RPMI7951 (cell line): ENCODE results near the gene CCL22. TPM values are rescaled to one million over a fixed set of nuclear protein-coding genes. Genes with fewer than 3 reads are reported as not detected.
A peak's percentile ranks its signal among the peaks of the same experiment; 100 is the strongest.
"Not testable (repeated sequence)": the region's sequence is repeated elsewhere in the genome, so short reads cannot be mapped to it uniquely, and the experiment has no call there.

ENCODE experiments used
- DNase-seq: peaks from one replicate; pipeline ENCODE4 v3.0.0-alpha.2; 2012; ENCODE audit warnings: low read depth
- total RNA-seq: library from RNA; depleted of rRNA; stranded (reverse); fragments of >200 nt; shearing (Covaris generic); gene quantifications from 2 replicates; pipeline ENCODE4 v1.2.3, GENCODE V29; 2014; rRNA removed

CCL22 gene, protein sequence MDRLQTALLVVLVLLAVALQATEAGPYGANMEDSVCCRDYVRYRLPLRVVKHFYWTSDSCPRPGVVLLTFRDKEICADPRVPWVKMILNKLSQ
- total RNA-seq: not detected in 2 replicates

DNA sequence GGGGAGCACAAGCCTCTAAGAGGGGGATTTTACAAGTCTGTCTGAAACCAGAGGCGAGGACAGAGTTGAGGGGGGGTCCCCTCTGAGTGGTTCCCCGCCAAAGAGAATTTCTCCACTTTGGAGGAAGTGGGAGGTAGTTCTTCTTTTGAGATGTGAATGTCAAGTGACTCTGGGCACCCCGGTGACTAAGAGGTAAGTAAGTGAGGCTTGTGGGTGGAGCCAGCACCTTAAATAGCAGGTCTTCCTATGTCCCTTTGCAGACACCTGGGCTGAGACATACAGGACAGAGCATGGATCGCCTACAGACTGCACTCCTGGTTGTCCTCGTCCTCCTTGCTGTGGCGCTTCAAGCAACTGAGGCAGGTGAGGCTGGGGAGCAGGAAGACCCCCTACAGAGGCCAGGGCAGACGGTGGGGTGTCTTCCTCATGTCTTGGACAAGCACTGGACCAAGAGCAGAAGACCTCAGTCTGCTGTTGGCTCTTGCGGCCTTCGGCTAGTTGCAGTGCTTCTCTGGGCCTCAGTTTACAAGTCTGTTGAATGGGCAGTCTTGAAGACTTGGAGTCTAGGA is at the start of gene CCL22:
Gene CCL22, plus strand, starts transcription at position 257 of the 569 bp plus-strand sequence. Its CDS starts 34 bp downstream, at position 291.
- no peak for DNase-seq

DNA sequence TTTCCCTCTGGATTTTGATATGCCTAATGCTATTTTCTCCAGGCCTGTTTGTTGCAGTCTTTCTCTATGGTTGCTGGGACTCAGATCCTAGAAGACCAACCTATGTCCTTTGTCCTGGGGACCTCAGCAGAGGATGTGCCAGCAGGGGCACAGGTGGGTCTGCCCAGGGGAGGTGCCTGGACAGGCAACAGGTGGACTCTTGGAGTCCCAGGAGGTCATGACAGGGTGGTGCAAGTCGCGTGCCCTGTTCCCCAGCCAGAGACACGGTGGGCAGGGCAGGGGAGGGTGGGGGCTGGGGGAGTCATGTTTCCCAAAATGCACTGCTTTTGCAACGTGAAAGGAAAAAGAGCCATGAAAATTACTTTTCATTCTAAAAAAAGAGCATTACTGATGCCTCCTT is 47.8 kb upstream of the CCL22 start:
- DNase-seq: no peak

DNA sequence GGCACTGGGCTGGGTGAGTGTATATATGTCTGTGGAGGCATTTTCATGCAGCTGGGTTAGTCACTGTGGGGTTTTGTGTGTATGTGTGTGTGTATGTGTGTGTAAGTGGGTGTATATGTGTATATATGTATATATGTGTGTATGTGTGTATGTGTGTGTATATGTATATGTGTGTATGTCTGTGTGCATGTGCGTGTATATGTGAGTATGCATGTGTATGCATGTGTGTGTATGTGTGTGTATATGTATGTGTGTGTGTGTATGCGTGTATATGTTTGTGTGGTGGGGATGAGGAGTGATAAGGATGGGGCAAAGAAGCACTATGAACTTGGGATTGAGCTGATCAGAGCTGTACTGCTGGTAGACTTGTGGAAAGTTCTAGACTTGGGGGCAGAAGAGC is 45.1 kb upstream of the CCL22 start:
- no peak for DNase-seq

DNA sequence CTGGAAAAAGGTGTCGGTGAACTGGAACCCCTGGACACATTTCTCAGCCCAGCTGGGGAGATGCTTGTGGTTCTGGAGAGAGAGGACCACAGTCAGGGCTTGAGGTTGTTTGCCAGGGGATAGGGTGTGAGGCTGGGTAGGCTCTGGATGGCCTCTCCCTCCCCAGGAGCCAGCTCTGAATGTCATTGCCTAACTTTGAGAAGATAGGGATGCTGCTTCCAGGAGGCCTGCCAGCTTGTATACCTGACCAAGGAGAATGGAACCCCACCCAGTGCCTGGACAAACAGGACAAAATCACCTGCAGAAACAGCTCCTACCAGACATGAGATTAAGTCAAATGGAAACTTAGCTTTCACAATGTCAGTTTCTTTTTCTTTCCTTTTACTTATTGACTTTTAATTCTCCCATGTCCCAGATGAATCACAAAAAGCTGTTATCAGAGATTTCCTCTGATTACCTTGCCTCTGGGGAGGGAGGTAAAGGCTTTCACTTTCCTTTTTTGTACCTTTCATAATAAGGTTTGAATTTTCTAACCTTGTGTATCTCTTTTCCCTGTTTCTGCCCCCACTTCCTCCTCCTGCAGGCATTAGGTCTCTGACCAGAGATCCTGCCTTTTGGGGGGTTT is 44.3 kb upstream of the CCL22 start:
- peak; percentile 35 for DNase-seq

DNA sequence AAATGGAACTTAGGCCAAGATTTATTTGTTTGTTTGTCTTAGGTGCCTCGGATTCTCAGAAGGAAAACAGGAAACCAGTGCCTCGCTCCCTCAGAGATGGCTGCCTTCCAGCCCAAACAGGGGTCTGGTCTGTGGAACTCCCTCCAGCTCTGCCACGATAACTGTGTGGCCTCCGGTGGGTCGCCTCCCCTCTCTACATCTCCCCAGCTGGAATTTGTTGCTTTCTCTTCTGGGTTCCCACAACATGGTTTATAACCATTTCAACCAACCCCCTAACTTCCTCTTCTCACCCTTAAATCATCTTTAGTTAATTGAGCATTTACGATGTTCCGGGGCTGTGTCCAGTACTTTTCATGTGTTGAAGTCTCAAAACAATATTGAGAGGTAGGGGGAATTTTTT is 43.2 kb upstream of the CCL22 start:
- no peak for DNase-seq

DNA sequence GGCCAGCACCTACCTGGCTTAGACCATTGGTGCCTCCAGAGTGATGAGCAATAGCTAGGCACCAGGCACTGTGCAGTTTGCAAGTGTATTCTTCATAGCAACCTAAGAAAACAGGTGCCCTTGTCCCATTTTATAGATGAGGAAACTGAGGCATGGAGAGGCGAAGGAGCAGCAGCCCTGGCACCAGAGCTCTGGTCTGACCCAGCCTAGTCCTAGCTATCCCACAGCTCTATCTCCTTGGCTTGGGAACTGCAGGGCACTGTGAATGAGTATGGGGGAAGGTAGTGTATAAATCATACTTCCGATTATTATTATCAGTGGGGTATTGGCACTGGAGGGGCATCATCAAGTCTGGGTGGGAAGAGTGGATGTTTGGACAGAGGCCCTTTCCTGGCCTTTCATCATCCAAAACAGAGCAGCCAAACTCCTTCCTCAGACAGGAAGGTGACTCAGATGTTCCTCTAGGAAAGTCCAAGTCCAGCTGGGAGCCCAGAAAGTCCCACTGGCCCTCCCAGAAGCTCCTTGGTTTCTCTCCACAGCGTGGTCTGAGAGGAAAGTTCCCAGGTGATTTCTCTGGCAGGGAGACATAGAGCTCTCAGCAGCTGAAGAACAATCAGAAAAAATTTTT is 42.1 kb upstream of the CCL22 start:
- peak; percentile 88 for DNase-seq

DNA sequence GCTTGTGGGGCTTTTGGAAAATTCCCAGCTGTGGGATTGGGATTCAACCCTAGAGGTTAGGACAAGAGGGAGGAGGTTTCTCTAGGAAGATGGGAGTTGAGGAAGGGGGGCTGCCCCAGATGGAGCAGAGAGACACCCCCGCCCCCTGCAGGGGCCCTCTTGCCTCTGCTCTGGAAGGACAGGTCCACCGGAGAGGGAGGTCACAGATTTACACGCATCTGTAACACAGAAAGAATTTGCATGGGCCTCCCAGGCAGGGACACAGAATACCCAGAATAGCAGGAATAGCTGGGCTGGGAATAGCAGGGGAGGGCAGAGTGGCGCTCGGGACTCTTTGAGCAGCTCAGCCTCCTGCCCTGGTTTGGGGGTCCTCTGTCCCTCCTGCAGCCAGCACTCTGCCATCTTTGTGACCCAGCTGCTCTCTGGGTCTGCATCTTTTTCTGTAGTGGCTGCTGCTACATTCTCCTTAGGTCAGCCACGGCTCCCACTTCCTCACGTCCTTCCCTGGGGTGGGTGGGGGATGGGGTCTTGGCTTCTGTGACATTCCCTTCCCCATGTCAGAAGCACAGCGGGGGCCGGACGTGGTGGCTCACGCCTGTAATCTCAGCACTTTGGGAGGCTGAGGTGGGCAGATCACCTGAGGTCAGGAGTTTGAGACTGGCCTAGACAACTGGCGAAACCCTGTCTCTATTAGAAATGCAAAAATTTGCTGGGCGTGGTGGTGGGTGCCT is 40.2 kb upstream of the CCL22 start:
- no peak for DNase-seq

DNA sequence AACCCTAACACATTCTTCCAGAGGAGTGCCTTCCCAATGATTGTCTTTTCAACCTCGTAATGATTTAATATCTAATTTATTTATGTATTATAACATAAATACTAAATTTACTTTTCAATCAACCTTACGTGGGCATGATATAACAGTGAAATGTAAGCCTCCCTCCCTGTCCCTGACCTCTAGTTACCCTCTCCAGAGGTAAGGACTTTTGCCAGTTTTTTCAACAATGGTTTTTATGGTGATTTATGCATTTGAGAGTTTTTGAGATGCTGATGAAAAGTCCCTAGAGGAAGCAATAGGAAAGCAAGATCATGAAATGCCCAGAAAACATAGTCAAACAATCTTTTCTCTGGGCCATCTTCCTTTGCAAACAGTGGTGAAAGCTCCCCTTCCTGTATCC is 38.9 kb upstream of the CCL22 start:
- no peak for DNase-seq

DNA sequence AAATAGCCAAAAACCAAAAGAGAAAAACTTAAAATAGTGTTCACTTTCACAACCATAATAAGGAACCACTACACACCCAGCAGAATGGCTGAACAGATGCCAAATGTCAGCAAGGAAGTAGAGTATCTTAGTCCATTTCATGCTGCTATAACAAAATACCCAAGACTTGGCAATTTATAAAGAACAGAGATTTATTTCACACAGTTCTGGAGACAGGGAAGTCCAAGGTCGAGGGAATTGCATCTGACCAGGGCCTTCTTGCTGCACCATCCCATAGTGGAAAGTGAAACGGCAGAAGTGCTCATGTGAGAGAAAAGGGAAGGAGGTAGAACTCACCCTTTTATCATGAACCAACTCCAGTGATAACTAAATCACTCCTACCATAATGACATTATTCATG is 33.8 kb upstream of the CCL22 start:
- DNase-seq: no peak

DNA sequence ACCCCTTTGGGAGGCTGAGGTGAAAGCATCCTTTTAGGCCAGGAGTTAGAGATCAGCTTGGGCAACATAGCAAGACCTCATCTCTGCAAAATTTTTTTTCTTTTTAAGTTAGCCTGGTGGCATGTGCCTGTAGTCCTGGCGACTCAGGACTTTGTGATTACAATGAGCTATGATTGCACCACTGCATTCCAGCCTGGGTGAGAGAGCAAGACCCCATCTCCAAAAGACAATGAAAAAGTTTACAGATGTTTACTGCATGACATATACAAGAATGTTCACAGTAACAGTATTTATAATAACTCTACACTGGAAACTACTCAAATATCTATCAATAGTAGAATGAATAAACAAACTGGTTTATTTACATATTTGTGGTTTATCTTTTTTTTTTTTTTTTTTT is 33.1 kb upstream of the CCL22 start:
- no peak for DNase-seq

DNA sequence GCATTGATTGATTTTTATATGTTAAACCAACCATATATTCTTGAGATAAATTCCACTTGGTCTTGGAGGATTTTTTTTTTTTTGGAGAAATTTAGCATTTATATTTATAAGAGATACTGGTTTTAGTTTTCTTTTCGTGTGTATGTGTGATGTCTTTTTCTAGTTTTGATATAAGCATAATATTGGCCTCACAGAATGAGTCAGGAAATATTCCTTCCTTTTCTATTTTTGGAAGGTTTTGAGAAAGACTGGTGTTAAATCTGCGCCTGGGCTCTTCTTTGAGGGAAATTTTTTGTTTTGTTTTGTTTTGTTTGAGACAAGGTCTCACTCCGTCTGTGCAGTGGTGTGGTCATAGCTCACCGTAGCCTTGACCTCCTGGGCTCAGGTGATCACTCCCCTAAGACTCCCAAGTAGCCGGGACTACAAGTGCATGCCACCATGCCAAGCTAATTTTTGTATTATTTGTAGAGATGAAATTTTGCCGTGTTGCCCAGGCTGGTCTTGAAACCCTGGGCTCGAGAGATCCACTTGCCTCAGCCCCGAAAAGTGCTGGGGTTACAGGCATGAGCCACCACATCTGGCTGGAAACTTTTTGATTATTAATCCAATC is 28.8 kb upstream of the CCL22 start:
- no peak for DNase-seq

DNA sequence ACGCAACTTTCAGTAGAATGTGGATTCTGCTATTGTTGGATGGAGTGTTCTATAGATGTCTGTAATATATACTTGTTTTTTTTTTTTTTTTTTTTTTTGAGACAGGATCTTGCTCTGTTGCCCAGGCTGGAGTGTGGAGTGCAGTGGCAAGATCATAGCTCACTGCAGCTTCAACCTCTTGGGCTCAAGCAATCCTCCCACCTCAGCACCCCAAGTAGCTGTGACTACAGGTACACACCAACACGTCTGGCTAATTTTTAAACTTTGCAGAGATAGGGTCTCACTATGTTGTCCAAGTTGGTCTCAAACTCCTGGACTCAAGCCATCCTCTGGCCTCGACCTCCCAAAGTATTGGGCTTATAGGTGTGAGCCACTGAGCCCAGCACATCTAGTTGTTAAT is 27.2 kb upstream of the CCL22 start:
- no peak for DNase-seq

DNA sequence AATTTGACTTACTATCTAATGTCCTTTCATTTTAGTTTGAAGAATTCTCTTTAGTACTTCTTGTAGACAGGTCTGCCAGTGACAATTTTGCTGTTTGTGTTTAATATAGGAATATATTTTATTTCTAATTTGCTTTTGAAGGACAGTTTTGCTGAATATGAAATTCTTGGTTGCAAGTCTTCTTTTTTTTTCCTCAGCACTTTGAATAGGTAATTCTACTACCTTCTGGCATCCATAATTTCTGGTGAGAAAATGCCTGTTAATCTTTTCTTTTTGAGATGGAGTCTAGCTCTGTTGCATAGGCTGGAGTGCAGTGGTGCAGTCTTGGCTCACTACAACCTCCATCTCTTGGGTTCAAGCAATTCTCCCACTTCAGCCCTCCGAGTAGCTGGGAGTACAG is 25.2 kb upstream of the CCL22 start:
- no peak for DNase-seq

DNA sequence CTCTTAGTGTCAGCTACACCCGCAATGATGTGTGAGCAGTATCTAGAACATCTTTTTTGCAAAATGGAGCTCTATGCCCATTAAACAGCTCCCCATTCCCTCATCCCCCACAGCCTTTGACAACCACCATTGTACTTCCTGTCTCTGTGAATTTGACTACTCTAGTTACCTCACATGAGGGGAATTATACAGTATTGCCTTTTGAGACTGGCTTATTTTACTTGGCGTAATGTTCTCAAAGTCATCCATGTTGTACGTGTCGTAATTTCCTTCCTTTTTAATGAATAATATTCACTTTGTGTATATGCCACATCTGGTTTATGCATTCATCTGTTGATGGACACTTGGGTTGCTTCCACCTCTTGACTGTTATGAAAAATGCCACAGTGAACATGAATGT is 23.2 kb upstream of the CCL22 start:
- DNase-seq: no peak

DNA sequence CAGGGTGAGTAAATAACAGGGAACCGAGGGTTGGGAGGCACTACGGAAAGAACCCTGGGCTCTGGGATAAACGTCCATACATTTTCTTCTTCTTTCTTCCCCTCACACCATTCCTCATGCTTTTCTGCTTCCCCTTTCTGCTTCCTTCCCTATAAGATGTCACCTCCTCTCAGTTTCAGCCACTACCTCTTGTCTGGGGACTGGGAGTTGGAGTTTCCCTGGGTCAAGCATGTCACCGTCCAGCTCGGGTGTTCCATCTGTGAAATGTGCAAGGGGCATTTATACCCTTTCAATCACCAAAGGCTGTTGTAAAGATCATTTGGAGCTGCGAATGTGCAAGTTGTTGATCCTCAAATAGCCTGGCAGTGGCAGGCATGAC is 17.5 kb upstream of the CCL22 start:
- no peak for DNase-seq

DNA sequence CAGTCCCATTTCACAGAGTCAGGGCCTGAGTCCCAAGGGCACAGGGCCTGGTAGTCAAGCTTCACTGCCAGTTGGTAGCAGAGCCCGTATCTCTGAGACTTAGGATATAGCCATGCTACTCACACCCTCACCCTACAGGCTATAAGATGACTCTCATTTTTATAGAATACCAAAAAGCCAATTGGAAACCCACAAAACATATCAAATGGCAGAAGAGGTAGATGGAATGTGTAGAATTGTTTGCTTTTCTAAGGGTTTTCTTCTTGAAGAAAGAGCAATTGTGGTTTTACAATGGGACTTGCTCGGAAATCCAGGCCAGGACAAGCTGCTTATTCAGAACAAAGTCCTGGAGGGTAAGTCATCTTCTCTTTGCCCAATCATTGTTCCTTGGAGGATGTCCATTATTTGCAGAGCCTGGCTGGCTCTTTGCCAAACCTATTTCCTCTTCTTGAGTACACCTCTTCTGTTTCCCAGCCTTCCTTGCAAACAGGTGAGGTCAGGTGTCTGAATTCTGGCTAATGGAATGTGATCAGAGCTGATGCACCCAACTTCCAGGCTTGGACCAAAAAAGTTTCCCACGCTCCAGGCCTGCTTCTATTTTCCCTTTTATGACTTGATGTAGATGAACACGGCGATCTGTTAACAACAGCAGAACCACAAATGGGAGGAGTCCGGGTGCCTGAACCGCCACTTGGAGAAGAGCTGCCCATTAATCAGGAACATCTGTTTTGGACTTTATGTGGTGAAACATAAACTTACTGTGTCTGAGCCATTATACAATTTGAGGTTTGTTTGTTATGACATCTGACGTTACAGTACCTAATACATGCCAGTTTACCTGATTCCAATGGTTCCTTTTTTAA is 16.9 kb upstream of the CCL22 start:
- DNase-seq: peak; percentile 91

DNA sequence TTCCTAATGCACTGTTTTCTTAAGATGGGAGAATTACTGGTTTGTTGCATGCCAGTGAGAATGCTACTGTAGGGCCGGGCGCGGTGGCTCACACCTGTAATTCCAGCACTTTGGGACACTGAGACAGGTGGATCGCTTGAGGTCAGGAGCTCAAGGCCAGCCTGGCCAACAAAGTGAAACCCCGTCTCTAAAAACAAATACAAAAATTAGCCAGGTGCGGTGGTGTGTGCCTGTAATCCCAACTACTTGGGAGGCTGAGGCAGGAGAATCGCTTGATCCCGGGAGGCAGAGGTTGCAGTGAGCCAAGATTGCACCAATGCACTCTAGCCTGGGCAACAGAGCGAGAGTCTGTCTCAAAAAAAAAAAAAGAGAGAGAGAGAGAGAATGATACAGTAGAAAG is 16.0 kb upstream of the CCL22 start:
- DNase-seq: not testable (repeated sequence)

DNA sequence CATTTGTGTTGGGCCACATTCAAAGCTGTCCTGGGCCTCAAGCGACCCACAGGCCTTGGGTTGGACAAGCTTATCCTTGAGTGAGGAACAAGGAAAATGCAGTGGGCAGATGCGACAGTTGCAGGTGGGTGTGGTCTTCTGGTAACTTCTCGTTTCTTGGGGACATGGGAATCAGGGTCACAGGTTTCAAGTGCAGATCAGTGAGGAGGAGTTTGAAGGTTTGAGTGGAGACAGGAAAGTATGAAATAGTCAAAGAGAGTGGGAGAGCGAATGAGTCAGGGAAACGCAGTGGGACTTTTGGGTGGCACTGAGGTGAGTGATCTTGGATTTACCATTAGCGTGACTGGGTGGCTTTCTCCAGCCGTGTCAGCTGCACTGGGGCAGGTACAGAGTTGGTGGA is 15.4 kb upstream of the CCL22 start:
- no peak for DNase-seq

DNA sequence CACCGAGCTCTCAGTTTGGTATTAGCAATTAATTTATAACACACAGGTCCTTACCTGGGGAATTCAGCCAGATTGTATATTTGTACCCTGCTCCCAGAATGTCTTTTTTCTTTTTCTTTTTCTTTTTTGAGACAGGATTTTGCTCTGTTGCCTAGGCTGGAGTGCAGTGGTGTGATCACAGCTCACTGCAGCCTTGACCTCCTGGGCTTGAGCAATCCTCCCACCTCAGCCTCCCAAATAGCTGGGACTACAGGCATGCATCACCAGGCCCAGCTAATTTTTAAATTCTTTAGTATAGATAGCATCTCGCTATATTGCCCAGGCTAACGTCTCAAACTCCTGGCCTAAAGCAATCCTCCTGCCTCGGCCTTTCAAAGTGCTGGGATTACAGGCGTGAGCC is 14.5 kb upstream of the CCL22 start:
- DNase-seq: not testable (repeated sequence)

DNA sequence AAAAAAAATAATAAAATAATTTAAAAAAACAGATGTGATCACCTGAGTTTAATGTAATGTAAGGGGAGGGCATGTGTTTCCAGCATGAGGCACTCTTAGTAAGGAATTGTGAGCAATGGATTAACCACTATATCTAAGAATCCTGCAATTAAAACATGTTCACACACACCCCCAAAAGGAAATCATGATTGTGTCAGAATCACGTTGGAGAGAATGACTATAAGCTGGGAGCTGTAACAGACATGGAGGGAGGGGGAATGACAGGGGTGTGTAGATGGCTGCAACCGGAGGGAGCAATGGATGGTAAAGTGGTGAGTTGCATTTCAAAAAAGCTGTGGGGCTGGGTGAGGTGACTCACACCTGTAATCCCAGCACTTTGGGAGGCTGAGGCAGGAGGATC is 13.6 kb upstream of the CCL22 start:
- no peak for DNase-seq

DNA sequence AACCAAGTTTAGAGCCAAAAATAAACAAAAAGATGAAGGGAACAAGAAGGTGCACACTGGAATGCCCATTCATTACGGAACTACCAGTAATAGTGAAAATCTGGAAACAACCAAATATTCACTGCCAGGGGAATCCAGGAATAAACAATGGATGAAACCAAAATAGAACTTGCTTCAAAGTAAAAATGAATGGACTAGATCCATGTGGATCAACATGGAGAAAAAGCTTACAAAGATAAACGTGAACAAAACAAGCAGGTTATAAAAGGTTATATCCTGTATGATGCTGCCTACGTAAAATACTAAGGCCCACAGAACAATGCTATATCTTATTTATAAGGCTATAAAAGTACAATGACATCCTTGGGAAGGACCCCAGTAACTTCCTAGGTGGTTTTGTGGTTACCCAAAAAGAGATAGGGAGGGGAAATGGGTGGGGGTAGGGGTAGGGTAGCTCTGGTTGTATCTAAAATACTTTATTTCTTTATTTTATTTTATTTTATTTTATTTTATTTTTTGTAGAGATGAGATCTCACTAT is 12.8 kb upstream of the CCL22 start:
- no peak for DNase-seq
